ENCODE measurements around the gene CCDC81. TPM values are rescaled to one million over a fixed set of nuclear protein-coding genes. Genes with fewer than 3 reads are reported as not detected.

Gene CCDC81
- total and polyA plus RNA-seq, 2 of the 4 experiments (the other 2 are of a cell fraction): 3.1 to 6.5 TPM

- Histone ChIP-seq H2AK9ac (replicated peaks; ENCODE audit: low read depth, low read length, poor library complexity) (no peak overlapping the region), H3K23ac (ENCODE audit: low read depth, low read length) (no peak overlapping the region), H3K9me3 (ENCODE audit: control insufficient read depth, insufficient read depth, low read length) (no peaks in the 10 kb centered on the region), H4K20me1 (ENCODE audit: insufficient read depth, low read length) (no peaks in the 10 kb centered on the region), H4K91ac (ENCODE audit: insufficient read depth, low read depth, low read length) (no peak overlapping the region), H3K4me2 (ENCODE audit: low read depth, low read length) (no peak overlapping the region), H3K79me1 (ENCODE audit: low read depth in 1 of 2, low read length in 2 of 2) (no peaks in the 10 kb centered on the region), H2BK120ac (ENCODE audit: low read depth, low read length) (no peak overlapping the region), H3K9me1 (ENCODE audit: insufficient read depth, low read length) (no peaks in the 10 kb centered on the region), H3K9ac (ENCODE audit: low read depth, low read length) (no peak overlapping the region), H3K4me3 (ENCODE audit: insufficient read depth, low read depth, low read length) (no peak overlapping the region), H3K56ac (ENCODE audit: extremely low read depth, insufficient read depth, low read length) (no peak overlapping the region), H2BK20ac (ENCODE audit: low read depth, low read length) (no peak overlapping the region), H2AFZ (replicated peaks; ENCODE audit: low read length, poor library complexity) (no peak overlapping the region), H3K36me3 (ENCODE audit: control insufficient read depth, insufficient read depth, low read length) (no peaks in the 10 kb centered on the region), H3K27me3 (ENCODE audit: control insufficient read depth, insufficient read depth, low read length) (no peaks in the 10 kb centered on the region), H4K8ac (ENCODE audit: low read depth in 2 of 2, low read length in 2 of 2) (no peak overlapping the region), H2BK15ac (ENCODE audit: low read depth, low read length) (no peak overlapping the region), H3K18ac (ENCODE audit: low read depth, low read length) (no peak overlapping the region), H2BK5ac (ENCODE audit: low read depth, low read length, poor library complexity, severe bottlenecking) (no peak overlapping the region), H2AK5ac (ENCODE audit: low read depth, low read length) (no peak overlapping the region), H4K5ac (ENCODE audit: low read depth, low read length) (no peak overlapping the region), H3K14ac (replicated peaks; ENCODE audit: low read depth, low read length) (no peak overlapping the region), H3K27ac (ENCODE audit: insufficient read depth, low read length) (no peak overlapping the region), H3K4ac (ENCODE audit: low read depth, low read length) (no peak overlapping the region), H3K4me1 (ENCODE audit: control insufficient read depth, insufficient read depth, low read length) (peaks cover 1% of the 10 kb centered on the region; the same call in 1 of the 2 replicates)
- TF ChIP-seq RAD21 (IDR thresholded peaks at IDR 0.05; ENCODE audit: low read length) (no peak), MXI1 (IDR thresholded peaks at IDR 0.05; ENCODE audit: borderline replicate concordance, low read depth, low read length) (no peak), CEBPB (IDR thresholded peaks at IDR 0.05; ENCODE audit: low read depth, low read length) (no peak), MAZ (IDR thresholded peaks at IDR 0.05; ENCODE audit: borderline replicate concordance, low read depth, low read length) (no peak), NFE2L2 (IDR thresholded peaks at IDR 0.05; ENCODE audit: low read depth, low read length) (no peak), BHLHE40 (IDR thresholded peaks at IDR 0.05; ENCODE audit: low read depth, low read length) (no peak), POLR2A (IDR thresholded peaks at IDR 0.05; ENCODE audit: low read depth, low read length) (no peak), RFX5 (IDR thresholded peaks at IDR 0.05; ENCODE audit: low read depth, low read length) (no peak), FOS (IDR thresholded peaks at IDR 0.05; ENCODE audit: low read depth, low read length) (no peak), USF2 (IDR thresholded peaks at IDR 0.05; ENCODE audit: low read depth, low read length) (no peak), CHD1 (IDR thresholded peaks at IDR 0.05; ENCODE audit: low read depth, low read length) (no peak), CTCF (conservative IDR thresholded peaks at IDR 0.05; ENCODE audit: low read depth, low read length) (no peak)
- no CpG with 5 or more reads among the region's 2 CpGs for WGBS, 2 experiments (ENCODE audit: extremely low coverage in 2 of 2, insufficient read length in 1 of 2)
- dilution Hi-C loops (cut with HindIII; ENCODE audit: low sequenced_read_pairs, unreplicated experiment) (no loop called here), in situ Hi-C loops (cut with MboI; ENCODE audit: low sequenced_read_pairs) (loop anchor here (10.0 kb wide), 1 partner anchor 449 kb away; no protein-coding TSS in a partner anchor), intact Hi-C loops (cut with micrococcal nuclease) (no loop called here)
- DNase-seq (peak; percentile 58), ATAC-seq (ENCODE audit: low read depth) (peak; percentile 44; the same call in 1 of the 2 replicates)
- ChIA-PET POLR2A (ENCODE audit: unreplicated experiment) (no interaction called here), CTCF (no interaction called here)
- no TSS peak for BruUV-seq (replicated peaks)
Observed at GRCh38 chr11:86365546-86365945, 9.1 kb upstream of the CCDC81 start.
